Measurements from ENCODE around the gene SYNPO. TPM values are rescaled to one million over a fixed set of nuclear protein-coding genes. Genes with fewer than 3 reads are reported as not detected.

SYNPO gene
- total RNA-seq, 1 donor from 2014 or later = 3.9 TPM

- peak; percentile 65 for DNase-seq
Observed at GRCh38 chr5:150656191-150657132, 16.0 kb downstream of the SYNPO start.

GRCh38 chr5:150658121-150658520 is 17.7 kb downstream of the SYNPO start:
- no peak for DNase-seq

DNA sequence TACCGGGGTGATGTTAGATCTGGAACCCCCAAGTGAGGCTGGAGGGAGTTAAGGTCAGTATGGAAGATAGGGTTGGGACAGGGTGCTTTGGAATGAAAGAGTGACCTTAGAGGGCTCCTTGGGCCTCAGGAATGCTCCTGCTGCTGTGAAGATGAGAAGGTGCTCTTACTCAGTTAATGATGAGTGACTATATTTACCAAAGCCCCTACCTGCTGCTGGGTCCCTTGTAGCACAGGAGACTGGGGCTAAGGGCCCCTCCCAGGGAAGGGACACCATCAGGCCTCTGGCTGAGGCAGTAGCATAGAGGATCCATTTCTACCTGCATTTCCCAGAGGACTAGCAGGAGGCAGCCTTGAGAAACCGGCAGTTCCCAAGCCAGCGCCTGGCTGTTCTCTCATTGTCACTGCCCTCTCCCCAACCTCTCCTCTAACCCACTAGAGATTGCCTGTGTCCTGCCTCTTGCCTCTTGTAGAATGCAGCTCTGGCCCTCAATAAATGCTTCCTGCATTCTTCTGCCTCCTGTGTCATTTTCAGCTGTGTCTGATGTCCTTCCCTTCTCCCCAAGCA is 18.3 kb downstream of the SYNPO start:
- DNase-seq = no peak

- no peak for DNase-seq
Observed at GRCh38 chr5:150659360-150660107, 19.1 kb downstream of the SYNPO start.

- no peak for DNase-seq
Observed at GRCh38 chr5:150660108-150660831, 19.8 kb downstream of the SYNPO start.

DNA sequence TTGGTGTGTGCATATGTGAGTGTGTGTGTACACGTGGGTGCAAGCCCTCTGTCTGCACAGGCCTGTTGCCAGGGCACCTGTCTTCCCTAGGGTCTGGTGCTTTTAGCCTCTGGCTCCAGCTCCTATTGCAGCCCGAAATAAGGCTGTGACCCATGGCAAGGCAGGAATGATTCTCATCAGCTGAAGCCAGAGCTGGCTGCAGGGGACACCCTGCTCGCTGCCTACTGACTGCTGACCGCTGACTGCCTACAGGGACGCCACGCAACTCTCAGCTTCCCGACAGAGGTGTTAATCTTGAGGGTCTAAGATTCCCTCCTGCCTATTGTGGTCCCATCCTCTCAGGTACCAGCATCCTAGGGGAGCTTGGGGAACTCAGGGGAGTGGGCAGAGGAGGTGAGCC is 20.6 kb downstream of the SYNPO start, which contains the start of gene MYOZ3:
Gene MYOZ3, plus strand, starts transcription at position 166 of the 400 bp plus-strand sequence. CDS start 1,691 bp downstream, outside the sequence.
- DNase-seq = no peak

GRCh38 chr5:150661821-150662596 is 21.5 kb downstream of the SYNPO start:
- no peak for DNase-seq

DNA sequence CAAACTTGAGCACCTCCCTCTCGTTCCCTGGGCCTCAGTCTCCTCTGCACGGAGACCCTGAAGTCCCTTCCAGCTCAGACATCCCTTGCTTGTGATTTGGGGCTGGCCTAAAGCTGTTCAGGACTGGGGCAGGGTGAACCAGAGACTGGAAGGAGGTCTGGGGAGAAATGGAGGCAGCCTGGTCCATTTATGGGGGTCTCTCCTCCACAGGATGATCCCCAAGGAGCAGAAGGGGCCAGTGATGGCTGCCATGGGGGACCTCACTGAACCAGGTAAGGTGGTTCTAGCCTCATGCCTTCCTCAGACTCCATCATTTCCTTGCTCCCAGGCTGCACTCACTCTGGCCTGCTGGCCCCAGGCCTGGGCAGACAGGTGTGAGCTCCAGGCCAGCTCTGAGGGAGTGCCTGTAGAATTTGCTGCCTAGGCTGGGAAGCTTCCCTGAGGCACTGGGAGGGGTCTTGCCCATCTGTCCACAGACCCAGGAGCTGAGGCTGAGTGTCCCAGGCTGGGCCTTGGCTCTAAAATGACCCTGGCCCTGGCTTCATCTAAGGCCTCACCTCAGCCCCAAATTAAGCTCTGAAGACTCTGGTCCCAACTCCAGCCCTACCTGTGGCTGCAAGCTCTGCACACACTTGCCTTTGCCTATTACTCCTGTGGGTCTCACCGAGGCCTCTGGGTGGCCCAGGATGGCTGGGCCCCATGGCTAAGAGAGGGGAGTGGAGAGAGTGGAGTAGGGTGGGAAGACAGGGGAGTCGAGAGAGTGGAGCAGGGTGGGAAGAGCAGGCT is 22.5 kb downstream of the SYNPO start:
- no peak for DNase-seq

GRCh38 chr5:150663936-150664335 is 23.5 kb downstream of the SYNPO start:
- no peak for DNase-seq

- DNase-seq = no peak
Observed at GRCh38 chr5:150665044-150665443, 24.6 kb downstream of the SYNPO start.

DNA sequence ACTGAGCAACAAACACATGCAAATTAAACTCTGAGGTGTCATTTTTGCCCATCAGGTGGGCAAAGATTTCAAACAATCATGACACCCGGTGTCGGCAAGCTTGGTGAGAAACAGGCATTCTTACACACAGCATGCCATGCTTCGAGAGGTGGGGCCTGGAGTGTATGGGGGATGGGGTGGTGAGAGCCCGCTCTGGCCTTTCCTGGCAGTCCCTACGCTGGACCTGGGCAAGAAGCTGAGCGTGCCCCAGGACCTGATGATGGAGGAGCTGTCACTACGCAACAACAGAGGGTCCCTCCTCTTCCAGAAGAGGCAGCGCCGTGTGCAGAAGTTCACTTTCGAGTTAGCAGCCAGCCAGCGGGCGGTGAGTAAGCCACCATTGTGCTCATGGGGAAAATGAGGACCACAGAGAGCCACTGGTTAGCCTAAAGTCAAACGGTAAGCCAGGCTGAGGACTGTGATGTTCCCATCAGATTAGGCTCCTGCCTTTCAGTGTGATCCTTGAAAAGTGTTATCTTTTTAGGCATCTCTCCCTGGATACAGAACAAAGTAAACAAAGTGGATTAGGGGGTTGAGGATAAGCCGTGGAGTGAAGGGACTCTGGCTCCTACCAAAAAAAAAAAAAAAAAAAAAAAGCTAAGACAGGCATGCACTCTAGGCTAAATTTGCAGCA is 30.0 kb downstream of the SYNPO start:
- no peak for DNase-seq

DNA sequence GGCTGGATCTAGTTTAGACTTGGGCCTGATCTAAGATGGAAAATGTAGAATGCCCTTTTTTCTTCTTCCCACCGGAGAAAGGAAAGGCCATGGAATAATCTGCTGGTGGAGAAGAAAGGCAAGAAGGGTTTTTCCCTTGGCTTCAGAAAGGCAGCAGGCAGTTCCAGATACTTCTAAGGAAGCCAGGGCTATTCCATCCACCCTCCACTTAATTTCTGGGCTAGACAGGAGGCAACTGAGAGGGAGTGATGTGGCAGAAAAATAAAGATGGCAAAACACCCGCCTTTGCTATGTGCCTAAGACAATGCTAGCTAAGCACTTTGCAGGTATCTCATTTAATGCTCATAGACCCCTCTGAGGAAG is 30.5 kb downstream of the SYNPO start:
- no peak for DNase-seq

DNA sequence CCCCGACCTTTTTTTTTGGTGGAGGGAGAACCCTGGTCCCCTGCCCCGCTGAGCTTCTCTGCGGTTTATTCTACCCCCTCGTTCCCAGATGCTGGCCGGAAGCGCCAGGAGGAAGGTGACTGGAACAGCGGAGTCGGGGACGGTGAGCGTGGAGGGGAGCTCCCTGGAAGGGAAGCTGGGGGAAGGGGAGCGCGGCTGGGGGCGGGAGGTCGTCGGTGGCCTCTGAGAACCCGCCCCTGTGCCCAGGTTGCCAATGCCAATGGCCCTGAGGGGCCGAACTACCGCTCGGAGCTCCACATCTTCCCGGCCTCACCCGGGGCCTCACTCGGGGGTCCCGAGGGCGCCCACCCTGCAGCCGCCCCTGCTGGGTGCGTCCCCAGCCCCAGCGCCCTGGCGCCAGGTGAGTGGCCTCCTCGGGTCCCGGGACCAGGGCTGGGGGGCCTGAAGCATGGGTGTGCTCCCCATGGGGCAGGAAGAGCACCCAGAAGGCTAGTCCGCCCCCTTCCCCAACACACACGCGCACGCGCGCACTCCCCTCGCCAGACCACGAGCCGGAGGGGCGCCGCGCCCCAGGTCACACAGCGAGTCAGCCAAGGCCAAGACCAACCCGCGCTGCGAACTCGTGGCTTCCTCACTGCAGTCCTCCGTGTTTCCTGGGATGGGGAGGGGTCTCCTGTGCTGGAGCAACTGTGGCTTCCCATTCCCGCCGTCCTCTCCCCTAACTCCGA is 31.2 kb downstream of the SYNPO start:
- DNase-seq = peak; percentile 13

DNA sequence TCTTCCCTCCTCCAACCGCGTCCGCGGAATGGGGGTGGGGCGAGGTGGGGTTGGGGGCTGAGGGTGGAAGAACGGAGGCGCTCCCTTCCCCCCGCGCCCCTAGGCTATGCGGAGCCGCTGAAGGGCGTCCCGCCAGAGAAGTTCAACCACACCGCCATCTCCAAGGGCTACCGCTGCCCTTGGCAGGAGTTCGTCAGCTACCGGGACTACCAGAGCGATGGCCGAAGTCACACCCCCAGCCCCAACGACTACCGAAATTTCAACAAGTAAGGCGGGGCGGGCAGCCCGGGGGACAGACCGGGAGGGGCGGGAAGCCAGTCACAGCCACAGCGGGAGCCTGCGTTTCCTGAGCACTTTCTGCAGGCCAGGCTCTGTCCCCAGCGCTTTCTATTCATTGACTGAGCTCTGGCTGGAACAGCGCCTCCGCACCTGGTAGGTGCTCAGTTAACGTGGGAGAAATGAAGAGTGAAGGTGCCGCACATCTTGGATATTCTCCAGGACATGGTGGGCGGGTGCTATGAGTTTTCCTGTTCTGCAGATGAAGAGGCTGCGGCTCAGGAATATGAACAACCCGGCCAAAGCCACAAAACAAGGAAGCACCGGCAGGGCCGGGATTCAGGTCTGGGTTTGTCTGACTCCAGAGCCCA is 31.9 kb downstream of the SYNPO start:
- DNase-seq = peak; percentile 58

DNA sequence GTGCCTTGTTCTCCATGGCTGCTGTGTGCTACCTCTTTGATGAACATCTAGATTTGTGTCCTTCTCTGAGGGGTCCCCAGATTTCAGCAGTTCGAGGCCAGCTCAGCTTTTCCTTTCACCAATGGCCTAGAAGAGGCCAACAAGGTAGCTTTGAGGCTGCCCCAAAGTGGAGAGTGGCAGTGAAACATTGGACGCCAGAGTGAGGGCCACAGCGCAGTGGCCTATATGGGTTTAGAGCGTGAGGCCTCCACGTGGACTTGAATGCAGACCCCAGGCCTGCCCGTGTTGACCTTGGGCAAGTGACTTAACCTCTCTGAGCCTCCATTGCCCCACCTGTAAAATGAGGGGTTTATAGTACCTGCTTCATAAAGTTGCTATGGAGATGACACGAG is 32.4 kb downstream of the SYNPO start:
- DNase-seq = no peak

DNA sequence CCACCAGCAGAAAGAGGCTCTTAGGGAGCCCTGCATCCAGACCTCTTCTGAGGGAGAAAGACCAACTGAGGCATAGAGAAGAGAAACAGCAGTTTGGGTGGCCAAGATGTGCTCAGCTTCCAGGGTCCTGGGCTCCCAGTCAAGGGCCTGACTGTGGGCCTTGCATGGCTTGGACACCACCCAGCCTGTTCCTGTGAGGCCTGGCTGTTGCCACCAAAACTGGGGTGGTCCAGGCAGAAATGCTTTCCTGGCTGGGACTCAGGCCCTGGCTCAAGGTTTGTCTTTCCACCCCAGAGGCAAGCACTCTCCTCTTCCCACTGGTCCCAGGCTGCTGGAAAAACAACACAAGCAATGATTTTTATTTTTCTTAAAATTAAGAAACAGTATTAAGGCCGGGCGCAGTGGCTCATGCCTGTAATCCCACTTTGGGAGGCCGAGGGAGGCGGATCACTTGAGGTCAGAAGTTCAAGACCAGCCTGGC is 33.9 kb downstream of the SYNPO start:
- DNase-seq = peak; percentile 90

- no peak for DNase-seq
Observed at GRCh38 chr5:150675069-150675468, 34.6 kb downstream of the SYNPO start.

DNA sequence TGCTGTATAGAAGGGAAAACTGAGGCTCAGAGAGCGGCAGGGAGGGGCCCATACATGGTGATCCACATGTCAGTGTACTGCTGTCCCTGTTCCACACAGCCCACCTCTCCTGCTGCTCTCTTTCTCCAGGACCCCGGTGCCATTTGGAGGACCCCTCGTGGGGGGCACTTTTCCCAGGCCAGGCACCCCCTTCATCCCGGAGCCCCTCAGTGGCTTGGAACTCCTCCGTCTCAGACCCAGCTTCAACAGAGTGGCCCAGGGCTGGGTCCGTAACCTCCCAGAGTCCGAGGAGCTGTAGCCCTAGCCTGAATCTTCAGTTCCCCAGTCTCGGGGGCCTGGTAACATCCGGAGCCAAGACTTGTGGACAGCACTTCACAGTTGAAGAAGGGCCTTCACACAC is 36.1 kb downstream of the SYNPO start:
- no peak for DNase-seq

GRCh38 chr5:150689120-150689519 is 48.7 kb downstream of the SYNPO start:
- no peak for DNase-seq
